Ovary (tissue), 3 donors: Measurements from ENCODE around the gene CRTAC1.

Experiments used
- EP300 ChIP-seq: sonication (generic); formaldehyde crosslinking; IDR thresholded peaks from one replicate; pipeline ENCODE4 v1.6.1; 2017; ENCODE audit warnings: antibody characterized with exemption
- POLR2A ChIP-seq: fragments of 450-650 bp; IDR thresholded peaks from one replicate; pipeline ENCODE4 v1.6.1; 2017; ENCODE audit warnings: antibody characterized with exemption, mild to moderate bottlenecking, moderate library complexity
- TF ChIP-seq, protein P1 (sequence below), 3 donors: fragments of 450-650 bp in 2 of 3; fragments of 200-600 bp in 1 of 3; IDR thresholded peaks; one replicate each; pipeline versions ENCODE4 v1.5.1 to v1.8.0; 2016 to 2022; ENCODE audit warnings: antibody characterized with exemption in 3 of 3, mild to moderate bottlenecking in 1 of 3
- donor health status: DM: no; HTN: no; CAD: no.

DNA sequence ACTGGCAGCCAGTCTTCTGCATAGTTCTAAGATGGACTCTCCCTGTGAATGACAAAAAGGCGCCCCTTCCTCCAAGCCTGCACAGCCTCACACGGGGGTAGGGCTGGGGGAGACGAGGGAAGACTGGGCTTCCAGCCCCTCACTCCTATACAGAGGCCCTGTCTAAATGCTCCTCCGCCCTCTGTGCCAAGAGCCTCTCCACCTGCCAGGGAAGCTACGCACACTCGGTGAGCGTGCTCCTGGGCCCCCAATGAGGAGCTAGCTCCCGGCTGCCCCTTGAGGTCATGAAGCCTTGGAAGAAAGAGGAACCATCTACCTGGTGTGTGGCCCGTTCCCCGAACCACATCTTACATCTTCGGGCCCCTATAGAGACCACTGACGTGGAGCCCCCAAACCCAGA lies 54.8 kb downstream of the CRTAC1 start:
- TF ChIP-seq, protein P1, sequence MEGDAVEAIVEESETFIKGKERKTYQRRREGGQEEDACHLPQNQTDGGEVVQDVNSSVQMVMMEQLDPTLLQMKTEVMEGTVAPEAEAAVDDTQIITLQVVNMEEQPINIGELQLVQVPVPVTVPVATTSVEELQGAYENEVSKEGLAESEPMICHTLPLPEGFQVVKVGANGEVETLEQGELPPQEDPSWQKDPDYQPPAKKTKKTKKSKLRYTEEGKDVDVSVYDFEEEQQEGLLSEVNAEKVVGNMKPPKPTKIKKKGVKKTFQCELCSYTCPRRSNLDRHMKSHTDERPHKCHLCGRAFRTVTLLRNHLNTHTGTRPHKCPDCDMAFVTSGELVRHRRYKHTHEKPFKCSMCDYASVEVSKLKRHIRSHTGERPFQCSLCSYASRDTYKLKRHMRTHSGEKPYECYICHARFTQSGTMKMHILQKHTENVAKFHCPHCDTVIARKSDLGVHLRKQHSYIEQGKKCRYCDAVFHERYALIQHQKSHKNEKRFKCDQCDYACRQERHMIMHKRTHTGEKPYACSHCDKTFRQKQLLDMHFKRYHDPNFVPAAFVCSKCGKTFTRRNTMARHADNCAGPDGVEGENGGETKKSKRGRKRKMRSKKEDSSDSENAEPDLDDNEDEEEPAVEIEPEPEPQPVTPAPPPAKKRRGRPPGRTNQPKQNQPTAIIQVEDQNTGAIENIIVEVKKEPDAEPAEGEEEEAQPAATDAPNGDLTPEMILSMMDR (IDR thresholded peaks at IDR 0.05): no peak
- no peak for TF ChIP-seq POLR2A
- no peak for TF ChIP-seq EP300
